Middle frontal gyrus (tissue), 1 donor: Measurements from ENCODE around the gene TRIM34.
"Not testable (repeated sequence)": the region's sequence is repeated elsewhere in the genome, so short reads cannot be mapped to it uniquely, and the experiment has no call there.

Source experiments
- DNase-seq: peaks from one replicate; pipeline ENCODE4 v3.0.0-alpha.2; 2015; ENCODE audit warnings: low spot score; ENCODE audit errors: extremely low spot score

Gene TRIM34, protein sequence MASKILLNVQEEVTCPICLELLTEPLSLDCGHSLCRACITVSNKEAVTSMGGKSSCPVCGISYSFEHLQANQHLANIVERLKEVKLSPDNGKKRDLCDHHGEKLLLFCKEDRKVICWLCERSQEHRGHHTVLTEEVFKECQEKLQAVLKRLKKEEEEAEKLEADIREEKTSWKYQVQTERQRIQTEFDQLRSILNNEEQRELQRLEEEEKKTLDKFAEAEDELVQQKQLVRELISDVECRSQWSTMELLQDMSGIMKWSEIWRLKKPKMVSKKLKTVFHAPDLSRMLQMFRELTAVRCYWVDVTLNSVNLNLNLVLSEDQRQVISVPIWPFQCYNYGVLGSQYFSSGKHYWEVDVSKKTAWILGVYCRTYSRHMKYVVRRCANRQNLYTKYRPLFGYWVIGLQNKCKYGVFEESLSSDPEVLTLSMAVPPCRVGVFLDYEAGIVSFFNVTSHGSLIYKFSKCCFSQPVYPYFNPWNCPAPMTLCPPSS

DNA sequence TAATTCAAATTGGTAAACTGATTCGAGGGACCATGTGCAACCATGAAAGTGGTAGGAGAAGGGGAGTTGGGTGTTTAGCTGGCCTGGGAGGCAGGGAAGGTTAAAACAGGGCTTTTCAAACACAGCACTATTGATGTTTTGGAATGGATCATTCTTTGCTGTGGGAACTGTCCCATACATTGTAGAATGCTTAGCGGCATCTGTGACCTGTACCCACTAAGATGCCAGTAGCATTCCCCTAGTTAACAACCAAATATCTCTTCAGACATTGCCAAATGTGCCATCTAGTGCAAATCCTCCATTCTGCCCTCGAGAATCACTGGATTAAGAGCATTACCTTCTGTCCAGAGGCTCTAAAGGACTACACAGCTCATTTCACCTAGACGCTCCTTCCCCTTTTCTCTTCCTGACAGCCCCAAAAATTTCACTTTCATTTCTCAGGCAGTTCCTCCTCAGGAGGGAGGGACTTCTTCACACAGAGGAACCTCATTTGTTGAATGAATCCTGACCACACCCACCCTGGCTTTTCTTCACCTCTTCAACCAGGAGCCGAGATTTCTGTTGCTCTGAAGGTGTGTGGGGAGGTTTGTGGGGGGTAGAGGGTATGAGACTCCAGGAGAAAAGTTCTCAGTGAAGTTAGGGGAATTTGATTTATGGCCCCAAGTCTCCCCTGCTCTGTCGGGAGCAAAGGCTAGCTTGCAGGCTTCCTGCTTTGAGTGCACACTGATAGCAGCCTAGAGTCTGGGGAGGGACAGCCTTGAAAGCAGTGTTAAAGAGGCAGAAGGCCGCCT lies at the start of gene TRIM34:
TSS of gene TRIM34 (plus strand) at position 513 of the 791 bp plus-strand sequence. CDS start 7,331 bp downstream, outside the sequence.
- no peak for DNase-seq

DNA sequence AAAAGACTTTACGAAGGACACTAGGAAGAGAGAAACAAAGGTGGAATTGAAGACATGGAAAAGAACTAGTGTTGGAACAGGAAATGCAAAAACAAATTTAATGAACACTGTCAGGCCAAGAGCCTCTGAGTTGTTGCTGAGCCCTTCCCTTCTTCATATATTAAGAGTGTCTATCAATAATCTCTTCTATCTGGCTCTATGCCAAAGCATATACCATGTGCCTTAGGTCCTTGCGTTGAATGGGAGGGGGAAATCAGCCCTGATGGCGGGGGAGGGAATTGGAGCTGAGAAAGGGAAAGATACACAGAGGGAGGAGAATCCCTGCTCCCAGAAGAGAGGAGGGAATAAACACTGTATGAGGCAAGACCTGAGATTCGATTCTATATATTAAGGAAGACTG lies 49.6 kb upstream of the TRIM34 start:
- no peak for DNase-seq

- DNase-seq = no peak
These were observed 47.7 kb upstream of the TRIM34 start for GRCh38 chr11:5577101-5577500.

DNA sequence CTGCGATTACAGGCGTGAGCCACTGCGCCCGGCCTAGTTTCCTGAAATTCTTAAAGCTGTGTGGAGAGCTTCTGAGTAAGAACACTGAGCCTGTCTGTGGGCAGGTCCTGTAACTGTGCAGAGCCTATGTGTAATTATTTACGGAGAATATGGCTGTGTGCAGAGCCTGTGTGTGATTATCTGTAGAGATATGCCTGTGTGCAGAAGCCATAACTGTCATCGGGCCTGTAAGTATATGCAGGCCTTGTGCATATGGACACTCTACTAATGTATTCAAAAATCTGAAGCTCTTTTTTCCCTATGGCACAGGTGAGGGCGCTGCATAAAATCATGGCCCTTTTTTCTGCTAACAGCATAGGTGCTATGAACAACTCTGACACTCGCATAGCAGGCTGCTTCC lies 44.2 kb upstream of the TRIM34 start, which contains the start of gene OR52B6:
TSS of gene OR52B6 (plus strand) at position 301 of the 400 bp plus-strand sequence. CDS start at position 301, 0 bp downstream.
- DNase-seq = no peak

- no peak for DNase-seq
These were observed 43.8 kb upstream of the TRIM34 start for GRCh38 chr11:5581014-5581413.

DNA sequence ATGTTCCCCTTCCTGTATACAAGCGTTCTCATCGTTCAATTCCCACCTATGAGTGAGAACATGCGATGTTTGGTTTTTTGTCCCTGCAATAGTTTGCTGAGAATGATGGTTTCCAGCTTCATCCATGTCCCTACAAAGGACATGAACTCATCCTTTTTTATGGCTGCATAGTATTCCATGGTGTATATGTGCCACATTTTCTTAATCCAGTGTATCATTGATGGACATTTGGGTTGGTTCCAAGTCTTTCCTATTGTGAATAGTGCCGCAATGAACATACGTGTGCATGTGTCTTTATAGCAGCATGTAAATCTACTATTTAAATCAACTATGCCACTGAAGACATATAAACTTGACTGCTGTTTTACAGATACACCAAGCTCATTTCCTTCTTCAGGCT lies 40.3 kb upstream of the TRIM34 start:
- DNase-seq = not testable (repeated sequence)

GRCh38 chr11:5589906-5590305 lies 34.9 kb upstream of the TRIM34 start:
- not testable (repeated sequence) for DNase-seq

GRCh38 chr11:5591613-5592012 lies 33.2 kb upstream of the TRIM34 start:
- DNase-seq = no peak

GRCh38 chr11:5592615-5593014 lies 32.2 kb upstream of the TRIM34 start:
- no peak for DNase-seq

GRCh38 chr11:5593146-5593545 lies 31.7 kb upstream of the TRIM34 start:
- no peak for DNase-seq

DNA sequence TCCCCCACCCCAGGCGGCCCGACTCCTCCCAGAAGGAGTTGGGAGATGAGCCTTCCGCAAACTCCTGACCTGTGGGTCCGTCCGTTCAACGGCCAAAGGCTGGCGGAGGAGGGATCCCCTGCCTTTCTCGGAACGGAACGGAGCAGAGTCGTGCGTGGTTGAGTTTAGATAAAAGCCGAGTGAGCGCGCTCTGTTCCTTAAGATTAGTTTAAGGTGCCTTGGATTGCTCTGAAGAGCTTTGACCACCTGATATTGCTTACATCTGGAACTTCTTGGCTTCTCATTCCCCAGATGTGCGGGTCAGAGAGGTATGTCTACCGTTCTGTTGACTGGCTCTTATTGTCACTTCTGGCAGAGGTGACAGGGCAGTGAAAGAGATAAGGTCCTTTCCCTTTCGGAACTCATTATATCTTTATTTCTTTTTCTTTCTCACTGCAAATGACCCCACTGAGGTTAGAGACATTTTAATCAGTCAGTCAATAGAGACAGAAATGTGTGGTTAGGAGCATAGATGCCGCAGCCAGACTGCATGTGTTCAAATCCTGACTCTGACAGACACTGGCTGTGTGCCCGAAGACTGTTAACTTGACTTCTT lies 28.1 kb upstream of the TRIM34 start, which contains the start of gene TRIM6:
TSS of gene TRIM6 (plus strand) at position 31 of the 595 bp plus-strand sequence. CDS start at position 292, 261 bp downstream.
- no peak for DNase-seq

DNA sequence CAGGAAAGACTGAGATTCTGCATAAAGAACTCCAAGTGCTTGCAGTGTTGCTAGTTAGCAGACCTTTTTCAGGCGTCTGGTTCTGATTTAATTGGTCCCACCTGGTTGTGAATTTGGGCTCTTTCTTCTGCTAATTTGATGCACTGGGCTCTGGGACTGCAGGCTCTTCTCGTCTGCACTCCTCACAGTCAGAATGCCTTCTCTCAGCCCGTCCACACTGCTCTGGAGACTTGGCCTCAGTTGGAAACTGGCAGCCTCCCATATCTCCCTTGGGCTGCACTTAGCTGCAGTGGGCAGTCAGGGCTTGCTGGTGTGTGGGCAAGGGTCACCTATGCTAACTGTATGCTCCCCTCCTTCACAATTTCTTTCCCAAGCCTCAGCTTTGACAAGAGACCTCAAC lies 26.8 kb upstream of the TRIM34 start:
- DNase-seq = no peak

- DNase-seq = no peak
These were observed 24.4 kb upstream of the TRIM34 start for GRCh38 chr11:5600374-5600851.

DNA sequence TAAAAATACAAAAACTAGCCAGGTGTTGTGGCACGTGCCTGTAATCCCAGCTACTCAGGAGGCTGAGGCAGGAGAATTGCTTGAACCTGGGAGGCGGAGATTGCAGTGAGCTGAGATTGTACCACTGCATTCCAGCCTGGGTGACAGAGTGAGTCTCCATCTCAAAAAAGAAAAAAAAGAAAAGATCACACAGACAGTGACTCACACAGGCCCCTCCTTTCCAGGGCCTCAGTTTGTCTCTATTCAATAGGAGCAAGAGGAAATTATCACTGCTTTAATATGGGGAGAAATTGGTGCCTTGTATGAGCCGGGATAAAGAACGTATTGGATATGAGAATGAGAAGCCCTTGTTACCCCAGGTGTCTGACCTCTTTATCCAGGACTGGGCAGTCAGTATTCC lies 22.0 kb upstream of the TRIM34 start:
- DNase-seq = not testable (repeated sequence)

DNA sequence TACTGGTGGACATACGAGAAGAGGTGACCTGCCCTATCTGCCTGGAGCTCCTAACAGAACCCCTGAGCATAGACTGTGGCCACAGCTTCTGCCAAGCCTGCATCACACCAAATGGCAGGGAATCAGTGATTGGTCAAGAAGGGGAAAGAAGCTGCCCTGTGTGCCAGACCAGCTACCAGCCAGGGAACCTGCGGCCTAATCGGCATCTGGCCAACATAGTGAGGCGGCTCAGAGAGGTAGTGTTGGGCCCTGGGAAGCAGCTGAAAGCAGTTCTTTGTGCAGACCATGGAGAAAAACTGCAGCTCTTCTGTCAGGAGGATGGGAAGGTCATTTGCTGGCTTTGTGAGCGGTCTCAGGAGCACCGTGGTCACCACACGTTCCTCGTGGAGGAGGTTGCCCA lies 21.5 kb upstream of the TRIM34 start:
- no peak for DNase-seq

DNA sequence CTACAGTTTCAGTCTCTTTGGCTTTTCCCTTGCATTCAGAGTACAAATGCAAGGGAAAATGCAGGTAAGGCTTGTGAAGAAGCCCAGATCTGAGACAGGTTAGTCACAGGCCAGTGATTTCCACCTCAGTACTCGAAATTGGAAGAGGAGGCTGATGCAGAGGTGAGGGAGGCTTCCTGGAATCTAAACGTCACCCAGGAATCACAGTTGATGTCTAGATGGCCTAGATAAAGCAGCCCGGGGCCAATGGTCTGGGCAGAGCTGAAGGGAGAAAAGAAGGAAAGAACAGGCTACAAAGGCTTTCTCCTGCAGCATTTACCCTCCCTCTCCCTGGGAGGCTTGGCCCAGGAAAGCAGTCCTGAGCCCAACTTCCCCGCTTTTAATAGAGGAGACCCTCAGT lies 19.9 kb upstream of the TRIM34 start:
- no peak for DNase-seq

GRCh38 chr11:5605849-5606248 lies 19.0 kb upstream of the TRIM34 start:
- no peak for DNase-seq

- no peak for DNase-seq
These were observed 16.0 kb upstream of the TRIM34 start for GRCh38 chr11:5608808-5609207.

DNA sequence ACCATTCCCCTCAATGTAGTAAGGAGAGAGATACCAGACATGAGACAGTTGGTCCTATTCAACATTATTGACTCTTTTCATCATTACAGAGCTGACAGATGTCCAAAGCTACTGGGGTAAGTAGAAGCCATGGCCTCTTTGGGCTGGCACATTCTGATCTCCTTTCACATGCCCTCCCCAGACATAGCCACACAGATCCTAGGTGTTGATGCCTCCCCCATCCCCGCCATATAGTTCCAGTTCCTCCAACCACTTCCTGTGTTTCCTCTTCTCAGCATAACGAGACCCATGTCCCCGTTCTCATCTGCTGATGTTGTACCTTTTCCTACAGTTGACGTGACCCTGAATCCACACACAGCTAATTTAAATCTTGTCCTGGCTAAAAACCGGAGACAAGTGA lies 14.4 kb upstream of the TRIM34 start:
- DNase-seq = no peak

GRCh38 chr11:5611627-5612026 lies 13.2 kb upstream of the TRIM34 start:
- DNase-seq = no peak

DNA sequence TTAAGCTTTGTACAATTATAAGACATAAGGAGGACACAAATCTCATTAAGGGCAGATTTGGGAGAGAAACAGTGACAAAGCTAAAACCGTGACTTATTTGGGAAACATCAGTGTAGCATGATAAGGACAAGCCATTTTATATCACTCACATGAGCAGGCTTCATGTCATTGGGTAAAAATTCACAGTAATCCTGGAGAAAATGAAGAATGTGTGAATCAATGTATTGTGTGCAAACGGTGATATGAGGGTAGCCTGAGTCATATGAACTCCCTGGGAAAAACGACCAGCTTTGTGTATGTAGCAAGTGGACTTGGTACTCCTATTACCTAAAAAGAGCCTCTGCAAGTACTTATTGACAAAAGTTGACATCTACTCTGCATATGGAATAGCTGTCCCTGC lies 6.0 kb upstream of the TRIM34 start:
- no peak for DNase-seq
